Measurements from ENCODE around the gene FRMPD4.
A peak's percentile ranks its signal among the peaks of the same experiment; 100 is the strongest.

The FRMPD4 gene

GRCh38 chrX:12412561-12412960 is 274.3 kb downstream of the FRMPD4 start:
- TF ChIP-seq CTCF (conservative IDR thresholded peaks at IDR 0.05; ENCODE audit: low read depth, low read length), result no peak
- no peak for DNase-seq (ENCODE audit: low read depth)
- H3K4me3 ChIP-seq (ENCODE audit: low read length), result no peak overlapping the region

- no peak overlapping the region for H3K4me3 ChIP-seq (ENCODE audit: low read length)
- DNase-seq (ENCODE audit: low read depth), result no peak
- no peak for TF ChIP-seq CTCF (conservative IDR thresholded peaks at IDR 0.05; ENCODE audit: low read depth, low read length)
Observed at GRCh38 chrX:12419591-12419990, 281.3 kb downstream of the FRMPD4 start.

- no peak for DNase-seq (ENCODE audit: low read depth)
- TF ChIP-seq CTCF (conservative IDR thresholded peaks at IDR 0.05; ENCODE audit: low read depth, low read length), result no peak
- H3K4me3 ChIP-seq (ENCODE audit: low read length), result no peak overlapping the region
Observed at GRCh38 chrX:12421918-12422317, 283.6 kb downstream of the FRMPD4 start.

GRCh38 chrX:12423346-12423745 is 285.1 kb downstream of the FRMPD4 start:
- no peak overlapping the region for H3K4me3 ChIP-seq (ENCODE audit: low read length)
- TF ChIP-seq CTCF (conservative IDR thresholded peaks at IDR 0.05; ENCODE audit: low read depth, low read length), result no peak
- peak; percentile 52 for DNase-seq (ENCODE audit: low read depth)

GRCh38 chrX:12425496-12425895 is 287.2 kb downstream of the FRMPD4 start:
- TF ChIP-seq CTCF (conservative IDR thresholded peaks at IDR 0.05; ENCODE audit: low read depth, low read length), result no peak
- no peak for DNase-seq (ENCODE audit: low read depth)
- no peak overlapping the region for H3K4me3 ChIP-seq (ENCODE audit: low read length)

- no peak for DNase-seq (ENCODE audit: low read depth)
- H3K4me3 ChIP-seq (ENCODE audit: low read length), result no peak overlapping the region
- no peak for TF ChIP-seq CTCF (conservative IDR thresholded peaks at IDR 0.05; ENCODE audit: low read depth, low read length)
Observed at GRCh38 chrX:12426420-12426819, 288.1 kb downstream of the FRMPD4 start.

- no peak overlapping the region for H3K4me3 ChIP-seq (ENCODE audit: low read length)
- no peak for TF ChIP-seq CTCF (conservative IDR thresholded peaks at IDR 0.05; ENCODE audit: low read depth, low read length)
- no peak for DNase-seq (ENCODE audit: low read depth)
Observed at GRCh38 chrX:12434493-12434892, 296.2 kb downstream of the FRMPD4 start.

All from retinal pigment epithelial cell (primary cell).